IPS-NIHi7 (cell line): ENCODE data around the gene VRK1.
A peak's percentile ranks its signal among the peaks of the same experiment; 100 is the strongest.

Experiments
- DNase-seq: peaks from one replicate; pipeline ENCODE4 v3.0.0; 2012; ENCODE audit warnings: mixed read lengths; ENCODE audit errors: extremely low spot score

VRK1 gene

DNA sequence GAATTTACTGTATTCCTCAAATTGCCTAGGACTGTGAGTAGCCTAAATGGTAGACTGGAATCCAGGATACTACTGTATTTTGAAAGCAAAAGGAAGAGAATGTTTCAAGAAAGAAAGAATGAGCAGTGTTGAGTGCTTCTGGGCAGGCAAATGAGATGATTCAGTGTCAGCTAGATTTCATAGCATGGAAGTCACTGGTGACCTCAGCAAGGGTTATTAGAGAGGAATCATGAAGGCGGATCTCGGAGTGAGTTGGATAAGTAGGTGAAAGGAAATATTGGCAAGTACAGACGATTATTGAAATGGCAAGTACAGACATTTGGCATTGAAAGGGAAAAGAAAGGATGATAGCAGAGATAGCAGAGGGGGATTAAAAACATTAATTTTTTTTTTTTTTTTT is 27.1 kb downstream of the VRK1 start:
- DNase-seq: no peak

DNA sequence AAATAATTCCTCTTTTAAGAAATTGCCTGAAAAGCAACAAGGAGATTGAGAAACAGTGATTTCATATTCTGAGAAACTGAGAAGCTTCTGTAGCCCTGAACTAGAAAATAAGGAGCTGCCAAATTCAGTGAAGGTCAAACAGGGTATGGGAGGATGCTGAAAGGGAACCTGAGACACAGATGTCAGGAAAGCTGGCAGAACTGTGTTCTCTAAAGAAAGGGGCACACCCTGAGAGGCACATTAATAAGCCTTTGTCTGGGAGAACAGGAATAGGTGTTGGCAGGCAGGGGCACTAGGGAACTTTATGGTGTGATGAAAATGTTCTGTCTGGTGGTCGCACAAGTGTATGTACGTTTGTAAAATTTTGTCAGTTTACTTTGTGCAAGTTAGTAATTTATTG is 29.6 kb downstream of the VRK1 start:
- no peak for DNase-seq

DNA sequence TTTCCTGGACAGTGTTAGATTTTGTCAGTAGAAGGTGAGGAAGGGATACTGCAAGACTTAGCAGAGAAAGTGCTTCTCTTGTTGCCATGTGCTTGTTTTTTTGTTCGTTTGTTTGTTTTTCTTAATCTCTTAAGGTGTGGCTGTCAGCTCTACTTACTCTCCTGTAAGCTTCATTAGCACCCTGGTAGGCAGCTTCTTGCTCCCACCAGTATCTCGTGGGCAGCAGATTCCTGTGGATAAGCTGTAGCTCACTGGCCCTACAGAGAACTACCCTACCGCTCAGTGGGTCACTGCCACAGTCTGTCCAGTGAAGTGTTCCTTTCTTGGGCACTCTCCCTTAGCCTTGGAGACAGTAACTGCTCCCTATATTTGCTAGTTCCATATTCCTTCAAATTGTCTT is 30.1 kb downstream of the VRK1 start:
- peak; percentile 23 for DNase-seq

DNA sequence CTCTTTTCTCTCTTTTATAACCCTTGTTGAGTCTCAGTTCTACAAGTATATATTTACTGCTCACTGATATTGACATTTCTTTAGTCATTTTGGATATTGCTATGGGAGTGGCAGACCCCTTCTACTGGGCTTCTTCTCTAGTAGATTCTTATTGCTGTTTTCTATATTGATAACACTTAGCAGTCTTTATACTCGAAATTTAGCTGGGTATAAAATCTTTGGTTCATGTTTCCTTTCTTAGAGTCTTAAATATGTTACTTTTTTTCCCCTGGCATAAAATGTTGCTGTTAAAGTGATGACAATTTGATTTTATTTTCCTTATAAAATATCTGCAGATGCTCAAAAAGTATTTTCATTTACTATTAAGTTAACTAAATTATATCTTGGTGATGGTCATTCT is 32.6 kb downstream of the VRK1 start:
- no peak for DNase-seq

DNA sequence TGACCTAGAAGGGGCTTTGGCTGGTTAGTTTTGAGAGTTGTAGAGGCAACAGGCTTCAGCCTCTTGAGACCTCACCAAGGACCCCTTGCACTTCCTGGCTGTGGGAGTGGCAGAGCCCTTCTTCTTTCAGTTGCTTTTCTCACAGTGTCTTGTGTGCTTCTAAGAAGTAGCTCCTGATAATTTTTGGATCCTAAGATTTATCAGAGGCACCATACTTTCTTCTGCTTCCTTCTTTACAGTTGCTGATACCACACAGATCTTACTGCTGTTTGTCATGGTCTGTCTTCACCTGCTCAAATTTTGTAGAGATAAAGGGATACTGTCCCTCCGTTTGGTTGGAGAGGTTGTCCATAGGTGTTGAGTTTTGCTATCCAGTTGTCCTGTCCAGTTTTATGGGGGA is 33.8 kb downstream of the VRK1 start:
- no peak for DNase-seq

DNA sequence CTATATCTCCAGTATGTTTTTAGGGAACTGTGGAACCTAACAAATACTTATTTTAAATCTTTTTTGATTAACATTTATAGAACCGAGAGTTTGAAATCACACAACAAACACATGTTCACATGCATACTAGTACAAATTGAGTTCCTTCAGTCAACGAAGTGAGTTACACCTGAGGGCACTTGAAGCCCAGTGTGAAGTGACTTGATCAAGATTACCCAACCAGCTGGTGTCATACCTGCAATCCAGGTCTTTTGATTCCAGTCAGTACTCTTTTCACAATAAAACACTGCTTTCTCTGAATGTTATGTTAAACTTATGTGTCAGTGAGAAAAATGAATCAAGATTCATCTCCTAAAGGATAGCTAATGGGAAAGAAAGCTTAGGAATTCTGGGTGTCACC is 35.2 kb downstream of the VRK1 start:
- no peak for DNase-seq

DNA sequence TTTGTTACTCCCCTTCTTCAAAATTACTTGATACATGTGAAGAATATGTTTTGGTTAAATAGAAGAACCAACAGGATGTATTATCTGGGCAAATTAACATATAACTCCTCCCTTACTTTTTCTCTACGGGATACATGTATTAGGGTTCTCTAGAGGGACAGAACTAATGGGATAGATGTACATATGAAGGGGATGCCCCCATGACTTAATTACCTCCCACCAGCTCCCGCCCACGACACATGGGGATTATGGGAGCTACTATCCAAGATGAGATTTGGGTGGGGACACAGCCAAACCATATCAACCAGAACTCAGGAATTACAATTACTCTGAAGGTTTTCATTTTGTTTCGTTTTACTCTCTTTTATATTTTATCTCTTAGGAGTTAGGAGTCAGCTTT is 41.3 kb downstream of the VRK1 start:
- no peak for DNase-seq

DNA sequence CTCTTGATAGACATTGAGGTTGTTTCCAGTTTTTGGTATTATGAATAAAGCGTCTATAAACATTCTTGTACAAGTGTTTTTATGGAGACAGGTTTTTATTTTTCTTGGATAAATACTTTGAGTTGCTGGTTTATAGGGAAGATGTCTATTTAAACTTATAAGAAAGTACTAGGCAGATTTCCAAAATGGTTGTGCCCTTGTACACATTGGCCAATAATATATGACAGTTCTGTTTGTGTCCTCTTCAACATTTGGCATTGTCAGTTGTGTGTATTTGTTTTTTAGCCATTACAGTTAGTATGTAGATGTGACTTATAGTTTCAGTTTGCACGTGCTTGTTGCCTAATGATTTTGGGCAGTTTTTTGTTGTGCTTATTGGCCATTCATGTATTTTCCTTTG is 42.1 kb downstream of the VRK1 start:
- no peak for DNase-seq

DNA sequence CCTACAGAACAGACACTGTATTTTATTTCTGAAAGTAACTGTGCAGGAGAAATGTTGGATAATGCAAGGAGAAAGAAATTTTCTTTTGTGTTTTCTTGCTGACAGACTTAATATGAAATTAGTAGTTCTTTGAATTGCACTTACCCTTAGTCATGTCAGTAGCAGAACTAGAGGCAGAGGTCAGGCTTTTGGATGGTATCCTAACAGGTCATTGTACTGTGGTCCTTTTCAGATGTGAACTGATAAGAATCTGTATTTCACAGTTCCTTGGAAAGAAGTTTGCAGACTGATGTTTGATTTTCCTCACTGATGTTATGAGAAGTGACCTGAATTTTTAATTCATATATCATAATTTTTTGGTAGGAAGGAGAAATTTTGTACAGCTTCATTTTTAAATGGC is 46.0 kb downstream of the VRK1 start:
- no peak for DNase-seq

DNA sequence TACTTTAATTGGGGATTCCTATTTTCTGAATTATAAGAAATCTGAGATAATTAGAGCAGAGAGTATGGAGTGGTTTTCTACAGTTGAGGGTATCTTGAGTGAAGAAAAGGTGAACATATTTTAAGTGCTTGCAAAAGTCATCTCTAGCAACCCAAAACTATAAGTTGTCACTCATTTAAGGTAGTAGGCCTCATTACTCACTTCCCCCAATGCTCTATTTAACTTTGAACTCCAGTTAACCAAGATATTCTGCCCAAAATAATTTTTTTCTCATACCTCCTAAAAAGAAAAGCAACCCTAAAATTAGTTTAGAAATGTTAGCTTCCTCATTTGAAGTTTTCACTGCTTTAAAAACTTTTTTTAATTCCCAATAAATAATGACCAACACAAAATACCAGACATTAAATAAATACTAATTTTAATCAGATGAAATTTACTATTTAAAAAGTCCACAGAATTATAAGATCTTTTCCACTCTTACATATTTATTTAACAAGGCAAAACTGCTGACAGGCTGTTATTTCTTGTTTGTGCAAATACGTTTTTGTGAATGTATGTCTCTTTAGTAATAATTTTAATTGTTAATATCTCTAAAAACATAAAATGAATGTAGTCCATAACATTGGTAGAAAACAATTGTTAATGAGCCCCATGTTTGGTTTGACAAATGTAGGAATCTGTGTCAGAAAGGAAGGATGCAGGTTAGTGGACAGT is 47.8 kb downstream of the VRK1 start:
- no peak for DNase-seq

DNA sequence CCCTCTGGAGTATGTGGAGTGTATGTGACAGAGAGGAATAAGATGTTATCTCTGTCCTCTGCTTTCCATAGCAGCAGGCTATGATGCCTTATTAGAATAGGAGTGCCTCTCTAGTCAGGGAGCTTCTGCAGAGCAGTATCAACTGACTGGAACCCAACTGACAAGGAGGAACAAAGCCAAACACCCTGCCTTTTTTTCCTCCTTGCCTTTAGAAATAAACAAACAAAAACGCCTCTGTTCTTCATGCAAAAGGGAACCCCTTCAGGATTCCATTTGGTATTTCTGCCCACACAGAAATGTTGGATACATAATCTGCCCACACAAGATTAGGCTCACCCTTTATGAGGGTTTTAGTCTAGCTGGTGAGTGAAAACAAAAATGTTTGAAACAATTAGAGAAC is 50.3 kb downstream of the VRK1 start:
- no peak for DNase-seq

DNA sequence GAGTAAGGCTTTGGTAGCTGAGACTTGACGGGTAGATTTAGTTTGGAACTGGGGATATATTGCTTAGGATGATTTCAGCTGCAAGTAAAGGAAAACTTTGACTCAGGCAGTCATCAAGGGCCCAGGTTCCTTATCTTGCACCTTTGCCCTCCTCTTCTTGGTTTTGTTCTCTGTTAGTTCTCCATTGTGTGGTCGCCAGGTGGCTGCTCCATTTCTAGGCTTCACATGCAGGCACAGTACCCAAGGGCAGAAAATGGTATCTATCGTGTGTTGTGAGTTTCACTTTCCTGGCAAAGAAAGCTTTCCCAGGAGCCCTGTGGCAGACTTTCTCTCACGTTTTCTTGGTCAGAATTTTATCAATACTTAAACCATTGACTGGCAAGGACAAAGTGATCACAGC is 50.8 kb downstream of the VRK1 start:
- no peak for DNase-seq

DNA sequence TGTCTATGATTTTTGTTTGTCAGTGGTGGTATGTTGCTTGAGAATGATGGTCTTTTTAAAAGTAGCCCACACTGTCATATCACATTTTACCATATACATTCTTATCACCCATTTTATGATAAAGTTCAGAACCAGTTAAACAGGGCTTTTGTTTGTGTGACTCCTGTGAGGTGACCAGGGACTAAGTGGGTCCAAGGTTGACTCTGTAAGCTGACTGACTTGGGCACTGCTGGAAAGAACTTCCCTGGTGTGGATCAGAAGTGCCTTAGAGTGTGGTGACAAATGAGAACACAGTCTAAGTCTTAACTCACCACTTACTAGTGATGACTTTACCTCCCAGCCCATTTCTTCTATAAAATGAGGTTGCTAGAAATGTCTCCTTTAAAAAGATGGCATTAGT is 52.6 kb downstream of the VRK1 start:
- no peak for DNase-seq

DNA sequence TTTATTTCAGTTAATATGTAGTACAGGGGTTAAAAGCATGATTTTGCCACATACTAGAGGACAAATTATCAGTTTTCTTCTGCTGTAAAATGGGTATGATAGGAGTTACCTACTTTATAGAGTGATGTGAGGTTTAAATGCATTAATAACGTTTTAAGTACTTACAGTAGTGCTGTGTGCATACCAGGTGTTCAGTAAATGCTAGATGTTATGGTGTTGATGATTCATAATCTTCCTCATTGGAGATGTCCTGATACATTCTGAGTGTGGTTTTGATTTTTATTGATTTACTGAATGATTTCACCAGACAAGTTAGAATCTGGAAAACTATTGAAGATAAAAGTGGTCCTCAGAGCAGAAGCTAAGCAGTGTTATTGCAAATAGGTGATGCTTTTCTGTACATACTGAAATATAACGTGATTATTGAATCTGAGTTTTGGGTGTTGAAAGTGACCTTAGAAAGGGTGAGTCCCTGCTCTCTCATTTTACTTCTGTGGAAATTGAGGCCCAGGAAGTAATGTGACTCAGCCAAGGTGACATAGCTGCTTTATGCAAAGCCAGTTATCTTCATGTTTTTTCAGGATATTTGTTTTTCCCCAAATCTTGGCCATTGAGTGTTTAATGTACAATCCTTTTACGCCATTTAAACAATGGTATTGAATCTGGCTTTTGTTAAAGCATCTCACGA is 54.7 kb downstream of the VRK1 start:
- DNase-seq: no peak

DNA sequence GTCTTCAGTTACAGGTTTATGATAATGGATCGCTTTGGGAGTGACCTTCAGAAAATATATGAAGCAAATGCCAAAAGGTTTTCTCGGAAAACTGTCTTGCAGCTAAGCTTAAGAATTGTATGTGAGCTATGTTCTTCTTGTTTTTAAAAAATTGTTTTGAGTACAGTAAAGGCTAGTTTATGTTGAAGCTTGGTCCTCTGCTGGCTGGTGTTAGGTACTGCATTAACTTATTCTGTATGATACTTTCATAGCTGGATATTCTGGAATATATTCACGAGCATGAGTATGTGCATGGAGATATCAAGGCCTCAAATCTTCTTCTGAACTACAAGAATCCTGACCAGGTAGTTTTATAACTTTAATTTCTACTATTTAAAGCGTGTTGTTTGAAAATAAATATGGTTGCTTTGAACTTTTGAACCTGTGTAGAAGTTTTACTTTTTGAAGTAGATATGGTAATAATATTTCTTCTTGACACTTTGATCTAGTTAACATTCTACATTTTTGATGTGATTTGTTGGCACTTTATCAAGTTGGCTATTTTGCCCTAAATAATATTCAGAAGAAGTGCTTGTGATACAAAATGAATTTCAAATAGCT is 55.7 kb downstream of the VRK1 start:
- DNase-seq: no peak

DNA sequence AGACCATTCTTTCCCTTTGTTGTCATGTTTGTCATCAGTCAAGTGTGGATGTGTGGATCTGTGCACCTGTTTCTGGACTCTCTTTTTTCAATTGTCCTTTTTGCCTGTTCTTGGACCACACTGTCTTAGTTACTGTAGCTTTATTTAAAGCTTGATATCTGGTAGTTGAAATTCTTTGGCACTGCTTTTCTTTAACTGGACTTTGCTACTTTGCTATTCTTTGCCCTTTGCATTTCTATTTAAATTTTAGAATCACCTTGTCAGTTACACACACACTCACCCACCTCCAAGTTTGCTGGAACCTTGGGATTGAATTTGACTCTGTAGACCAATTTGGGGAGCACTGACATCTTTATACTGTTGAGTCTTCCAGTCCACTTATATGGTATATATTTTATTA is 61.5 kb downstream of the VRK1 start:
- no peak for DNase-seq

DNA sequence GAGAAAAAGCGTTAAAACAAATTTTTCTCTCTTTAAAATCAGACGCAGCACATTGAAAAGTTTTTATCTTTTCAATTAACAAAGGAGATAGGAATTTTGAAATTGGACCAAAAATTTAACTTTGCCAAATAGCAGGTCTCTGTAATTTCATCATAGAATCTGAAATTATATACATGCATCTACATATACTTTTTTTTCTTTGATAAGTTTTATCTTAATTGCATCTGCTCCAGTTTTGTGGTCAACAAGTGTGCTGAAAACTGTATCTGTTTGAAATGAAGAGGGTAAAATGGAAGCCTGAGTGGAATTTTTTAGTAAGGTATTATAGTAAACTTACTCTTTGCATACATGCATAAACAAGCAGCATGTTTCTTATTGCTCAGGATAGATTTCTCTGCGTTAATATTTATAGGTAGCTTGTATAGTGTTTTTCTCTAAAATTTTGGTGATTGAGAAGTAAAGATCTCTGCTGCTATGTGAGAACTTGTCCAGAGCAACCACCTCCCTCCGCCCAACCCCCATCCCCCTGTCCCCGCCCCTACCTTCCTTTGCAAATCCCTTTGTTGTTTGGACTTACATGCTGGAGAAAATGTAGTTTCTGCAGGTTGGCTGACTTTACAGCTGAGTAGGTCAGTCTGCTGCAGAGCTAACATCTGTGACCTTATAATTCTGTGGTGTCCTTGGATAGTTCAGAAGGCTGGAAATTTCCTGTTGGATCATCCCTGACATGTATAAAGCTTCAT is 64.6 kb downstream of the VRK1 start:
- DNase-seq: peak; percentile 68

DNA sequence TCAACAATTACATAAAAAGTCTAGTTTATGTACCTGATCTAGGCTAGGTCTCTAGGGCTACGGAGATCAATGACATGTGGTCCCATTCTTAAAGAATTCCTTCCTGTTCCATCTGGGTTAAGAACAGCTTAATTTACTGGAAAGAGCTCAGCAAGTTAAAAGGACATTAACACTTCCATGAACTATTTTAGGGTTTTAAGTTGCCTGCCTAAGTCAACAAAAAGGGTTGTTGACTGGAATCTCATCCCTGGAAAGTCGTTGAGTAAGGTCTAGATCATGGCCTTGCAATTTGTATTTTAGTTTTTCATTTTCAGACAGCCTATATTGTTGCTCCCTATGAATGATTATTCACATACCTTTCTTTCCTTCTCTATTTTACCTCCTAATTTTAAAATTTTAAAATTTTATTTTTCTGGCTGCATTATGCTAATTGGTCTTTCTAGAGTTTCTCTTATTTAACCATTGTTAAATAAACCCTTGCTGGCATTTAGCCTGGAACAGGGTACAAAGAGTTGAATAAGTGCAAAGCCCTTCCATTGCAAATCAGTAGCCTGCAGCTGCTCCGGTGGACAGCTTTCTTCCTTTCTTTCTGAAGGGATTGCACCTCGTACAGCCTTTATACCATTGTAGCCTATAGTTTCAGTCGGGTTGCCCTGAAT is 66.3 kb downstream of the VRK1 start:
- DNase-seq: no peak

DNA sequence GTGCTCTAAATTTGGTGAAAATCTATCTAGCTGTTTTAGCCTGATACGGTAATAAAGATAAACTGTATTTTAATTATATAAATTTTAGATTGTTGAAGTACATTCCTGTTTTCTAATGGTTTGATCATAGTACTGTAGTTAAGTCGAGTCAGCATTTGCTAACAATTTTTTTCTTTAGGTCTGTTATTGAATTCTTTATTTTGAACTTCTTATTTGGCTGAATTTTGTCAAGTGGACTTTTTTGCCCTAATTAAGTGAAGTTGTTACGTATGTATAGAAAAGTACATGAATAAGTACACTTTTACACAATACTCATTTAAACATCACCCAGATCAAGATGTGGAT is 66.8 kb downstream of the VRK1 start:
- no peak for DNase-seq

DNA sequence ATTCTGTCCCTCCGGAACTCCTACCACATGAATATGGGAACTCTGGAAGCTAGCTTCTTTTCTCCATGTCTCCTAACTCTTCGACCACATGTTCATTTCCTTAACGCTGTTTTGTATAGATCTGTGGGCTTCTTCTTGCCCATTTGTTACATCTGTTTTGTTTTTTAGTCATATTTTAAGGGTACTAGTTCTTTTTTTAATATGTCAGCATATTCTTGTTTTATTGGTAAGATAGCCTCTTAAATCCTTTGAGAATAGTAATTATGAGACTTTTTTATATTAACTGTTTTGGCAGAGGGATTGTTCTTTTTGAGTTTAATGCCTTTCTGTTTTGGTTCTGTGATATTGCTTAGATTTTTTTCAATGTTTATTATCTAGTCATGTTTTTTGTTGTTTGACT is 70.5 kb downstream of the VRK1 start:
- DNase-seq: no peak

DNA sequence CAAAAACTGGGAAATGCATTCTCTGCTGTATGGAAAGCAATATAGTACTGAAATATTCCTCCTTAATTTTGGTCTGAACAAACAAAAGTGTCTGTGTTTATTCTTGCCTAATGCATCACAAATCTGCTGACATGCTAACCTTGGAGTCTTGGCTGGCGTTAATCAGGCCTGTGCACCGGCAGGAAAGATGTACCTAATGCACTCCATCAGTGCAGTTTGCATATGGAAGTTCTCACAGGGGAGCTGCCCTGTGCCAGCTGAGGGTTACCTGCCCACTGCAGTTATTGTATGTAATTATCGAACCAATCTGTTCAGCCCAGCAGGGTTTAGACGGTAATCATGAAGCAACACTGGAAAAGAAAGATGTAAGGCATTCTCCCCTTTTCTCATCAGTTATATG is 76.9 kb downstream of the VRK1 start:
- no peak for DNase-seq

DNA sequence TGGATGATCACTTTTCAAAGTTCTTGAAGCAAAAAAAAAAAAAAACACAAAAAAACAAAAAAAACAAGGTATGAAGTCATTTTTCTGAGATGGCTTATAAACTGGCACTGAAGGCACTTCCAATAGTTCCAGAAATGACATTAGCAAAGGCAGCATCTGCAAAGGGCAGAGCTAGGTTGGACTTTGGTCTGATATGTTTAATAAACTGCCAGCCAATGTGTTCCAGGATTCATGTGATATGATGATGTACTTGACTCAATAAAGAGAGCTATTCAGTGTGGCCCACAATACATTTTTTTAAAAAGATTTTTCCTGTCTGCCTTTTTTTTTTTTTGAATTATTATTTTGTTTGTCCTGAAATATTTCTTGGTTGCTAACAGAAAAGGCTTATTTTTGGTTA is 79.6 kb downstream of the VRK1 start:
- DNase-seq: no peak
